HG03139 (cell line): ENCODE data around the gene SRGAP1.
"Not testable (repeated sequence)": the region's sequence is repeated elsewhere in the genome, so short reads cannot be mapped to it uniquely, and the experiment has no call there.

ENCODE experiments used
- ATAC-seq: cut with Tn5 transposase; IDR thresholded peaks from one replicate; pipeline ENCODE4 v1.9.1; 2021; ENCODE audit not compliant: unreplicated experiment

The SRGAP1 gene

DNA sequence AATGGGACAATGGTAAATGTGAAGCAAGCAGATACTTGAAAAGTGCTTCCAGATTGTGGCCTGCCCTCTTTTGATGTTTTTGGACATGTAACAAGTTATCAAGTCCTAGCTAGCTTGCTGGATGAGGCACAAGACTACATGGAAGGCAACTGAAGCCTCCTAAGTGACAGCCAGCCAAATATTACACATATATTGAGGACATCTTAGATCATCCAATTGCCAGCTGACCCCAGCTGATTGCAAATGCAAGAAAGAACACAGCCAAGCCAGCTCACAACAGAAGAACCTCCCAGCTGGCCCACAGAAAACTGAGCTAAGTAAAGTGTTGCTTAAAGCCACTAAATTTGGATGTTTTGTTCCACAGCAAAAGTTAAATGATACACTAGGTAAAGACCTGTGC lies 156.9 kb downstream of the SRGAP1 start:
- ATAC-seq, result no peak

DNA sequence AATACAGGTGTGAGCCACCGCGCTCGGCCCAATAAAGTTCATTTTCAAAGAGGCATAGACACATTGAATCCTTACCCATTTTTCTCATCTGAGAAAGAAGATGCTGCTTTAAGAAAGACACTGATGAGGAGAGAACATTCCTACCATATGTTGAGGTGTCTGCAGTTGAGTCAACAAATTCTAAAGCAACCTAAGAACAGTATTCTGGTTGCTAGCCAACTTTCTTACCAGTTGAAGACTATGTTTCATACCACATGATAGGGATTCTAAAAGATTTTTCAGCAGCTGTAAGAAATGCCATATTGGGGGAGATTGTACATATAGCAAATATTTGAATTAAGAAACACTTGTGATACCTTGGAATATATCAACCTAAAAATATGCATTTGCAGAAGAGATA lies 160.1 kb downstream of the SRGAP1 start:
- ATAC-seq, result no peak

DNA sequence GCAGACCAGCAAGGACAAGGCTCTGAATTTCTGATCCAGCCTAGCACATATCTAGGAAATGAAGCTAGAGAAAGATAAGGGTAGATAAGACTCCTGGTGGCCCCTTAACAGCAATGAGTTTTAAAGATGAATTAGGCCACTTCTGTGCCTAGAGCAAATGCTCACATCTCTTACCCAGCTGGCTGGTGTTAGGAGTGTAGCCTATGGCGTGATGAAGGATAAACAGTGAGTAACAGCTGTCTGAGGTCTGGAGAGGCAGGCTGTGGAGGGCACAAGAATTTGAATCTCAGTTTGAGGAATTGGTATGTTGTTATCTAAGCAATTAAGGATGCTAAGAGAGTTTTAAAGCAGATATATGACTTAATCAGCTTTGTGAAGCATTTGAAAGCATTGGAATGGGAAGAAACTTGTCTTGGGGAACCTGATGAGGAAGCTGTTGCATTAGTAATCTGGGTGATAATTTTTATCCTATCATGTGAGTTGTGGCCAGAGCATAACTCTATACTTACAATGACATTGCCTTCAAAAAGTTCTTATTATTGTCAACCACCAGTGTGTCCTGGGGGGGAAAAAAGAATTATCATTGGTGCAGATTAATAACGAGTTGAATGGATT lies 161.8 kb downstream of the SRGAP1 start:
- no peak for ATAC-seq

DNA sequence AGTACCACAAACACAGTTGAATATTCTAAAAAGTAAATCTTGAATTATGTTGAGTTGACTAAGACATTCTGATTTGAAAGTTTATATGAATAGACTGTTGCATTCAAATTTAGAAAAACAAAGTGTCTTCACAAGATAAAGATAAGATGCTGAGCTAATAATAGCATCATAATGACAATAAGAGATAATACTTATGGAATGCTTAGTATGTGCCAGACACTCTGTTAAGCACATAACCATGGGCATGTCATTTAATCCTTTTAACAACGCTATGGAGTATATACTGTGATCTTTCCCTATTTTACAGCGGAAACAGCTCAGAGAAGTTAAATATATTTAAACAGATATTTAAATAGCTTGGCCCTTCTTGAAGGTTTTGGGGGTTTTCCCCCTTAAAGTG lies 163.4 kb downstream of the SRGAP1 start:
- no peak for ATAC-seq

DNA sequence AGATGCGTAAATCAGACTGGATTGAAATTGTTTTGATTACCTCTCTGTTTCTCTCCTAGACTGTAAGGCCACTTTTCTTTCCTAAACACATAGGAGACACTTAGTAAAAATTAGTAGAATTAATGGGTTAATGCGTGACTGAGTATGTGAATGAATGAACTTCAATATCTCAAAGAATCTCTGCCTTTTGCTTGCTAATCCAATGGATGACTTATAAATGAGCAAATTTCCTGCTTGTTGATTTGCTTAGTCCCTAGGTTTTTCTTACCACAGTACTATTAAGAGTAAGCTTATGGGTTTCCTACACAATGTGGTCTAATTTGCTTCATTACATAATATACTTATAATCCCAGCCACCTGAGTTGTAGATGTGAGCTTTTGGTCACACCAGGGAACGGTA lies 164.1 kb downstream of the SRGAP1 start:
- ATAC-seq, result no peak

DNA sequence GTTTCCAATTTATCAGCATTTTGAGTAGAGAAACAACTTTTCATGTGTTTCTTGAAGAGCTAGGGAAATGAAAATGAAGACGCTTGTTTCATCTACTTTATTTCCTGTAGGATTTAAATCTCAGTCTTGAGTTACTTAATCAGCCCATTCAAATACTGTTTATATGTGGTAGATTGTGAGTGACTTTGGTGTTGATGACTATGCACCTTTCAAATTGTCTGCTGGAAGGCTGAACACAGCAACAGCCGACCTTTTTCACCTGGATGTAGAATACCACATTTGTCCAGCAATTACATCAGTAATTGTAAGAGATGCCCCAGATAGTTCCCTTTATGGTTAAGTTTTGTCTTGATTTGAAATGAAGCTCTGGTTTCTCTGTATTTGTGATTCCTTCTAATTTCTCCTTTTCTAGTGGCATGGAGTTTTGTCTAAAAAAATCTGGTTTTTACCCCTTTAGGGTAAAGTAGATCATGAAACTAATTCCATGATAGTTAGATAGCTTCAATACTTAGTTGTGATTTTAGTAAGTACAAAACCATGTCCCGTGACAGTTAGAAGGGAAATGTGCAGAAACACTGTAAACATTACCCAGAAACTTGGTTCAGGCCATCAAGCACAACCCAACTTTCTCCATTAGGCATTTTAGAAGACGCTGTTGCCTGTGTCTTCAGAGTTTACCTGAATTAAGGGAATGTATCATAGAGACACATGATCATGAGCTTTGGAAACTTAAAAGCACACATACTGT lies 165.0 kb downstream of the SRGAP1 start:
- ATAC-seq, result peak; percentile 48

DNA sequence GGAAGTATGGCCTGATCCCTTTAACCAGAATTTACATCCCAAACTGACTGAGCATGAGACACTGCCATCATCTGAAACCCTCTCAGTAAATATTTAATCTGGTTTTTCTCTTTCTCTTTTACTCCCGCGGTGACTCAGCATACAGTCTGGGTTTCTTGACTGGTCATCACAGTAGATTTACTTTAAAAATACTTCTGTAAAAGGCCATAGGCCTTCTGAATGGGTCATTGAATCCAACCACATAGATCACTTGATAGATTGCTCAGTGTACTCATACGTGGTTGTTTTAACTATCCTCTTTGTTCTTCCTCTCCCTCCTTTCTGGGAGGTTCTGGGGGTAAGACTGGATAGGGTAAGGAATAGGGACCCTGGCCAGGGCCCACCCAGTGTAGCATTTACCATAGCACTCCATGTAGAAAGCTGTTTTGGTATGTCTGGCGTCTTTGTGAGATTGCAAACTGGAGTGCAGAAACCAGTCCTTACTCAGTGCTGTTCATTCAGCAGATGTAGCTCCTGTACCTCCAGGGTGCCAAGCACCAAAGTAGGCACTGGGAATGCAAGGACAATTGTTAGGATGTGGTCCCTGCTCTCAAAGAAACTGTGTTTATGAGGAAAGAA lies 165.7 kb downstream of the SRGAP1 start:
- peak; percentile 78 for ATAC-seq

DNA sequence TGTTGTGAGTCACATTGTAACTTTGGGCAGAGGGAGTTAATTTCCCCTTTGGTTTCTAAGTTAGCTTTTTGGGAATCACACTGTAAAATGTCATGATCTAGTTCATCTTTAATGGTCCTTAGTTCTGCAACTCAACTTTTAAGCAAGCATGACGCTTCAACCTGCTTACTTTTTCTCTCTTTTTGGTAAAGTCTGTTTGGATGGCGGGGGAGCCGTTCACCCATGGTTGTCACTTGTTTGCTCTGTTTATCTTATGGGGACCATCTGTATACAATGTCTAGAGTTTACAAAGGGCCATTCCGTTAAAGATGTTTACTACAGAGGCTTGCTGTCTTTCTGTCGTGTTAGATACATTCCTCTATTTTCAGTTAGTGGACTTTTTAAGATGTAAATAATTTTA lies 172.0 kb downstream of the SRGAP1 start:
- ATAC-seq, result no peak

DNA sequence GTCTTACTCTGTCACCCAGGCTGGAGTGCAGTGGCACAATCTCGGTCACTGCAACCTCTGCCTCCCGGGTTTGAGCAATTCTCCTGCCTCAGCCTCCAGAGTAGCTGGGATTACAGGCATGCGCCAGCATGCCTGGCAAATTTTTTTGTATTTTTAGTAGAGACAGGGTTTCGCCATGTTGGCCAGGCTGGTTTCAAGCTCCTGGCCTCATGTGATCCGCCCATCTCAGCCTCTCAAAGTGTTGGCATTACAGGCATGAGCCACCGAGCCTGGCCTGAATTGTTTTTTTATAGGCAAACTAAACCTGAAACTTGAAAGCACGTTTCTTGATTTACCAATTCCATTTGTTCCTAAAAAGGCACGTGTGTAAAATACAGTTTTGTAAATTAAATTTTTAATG lies 173.6 kb downstream of the SRGAP1 start:
- ATAC-seq, result not testable (repeated sequence)

DNA sequence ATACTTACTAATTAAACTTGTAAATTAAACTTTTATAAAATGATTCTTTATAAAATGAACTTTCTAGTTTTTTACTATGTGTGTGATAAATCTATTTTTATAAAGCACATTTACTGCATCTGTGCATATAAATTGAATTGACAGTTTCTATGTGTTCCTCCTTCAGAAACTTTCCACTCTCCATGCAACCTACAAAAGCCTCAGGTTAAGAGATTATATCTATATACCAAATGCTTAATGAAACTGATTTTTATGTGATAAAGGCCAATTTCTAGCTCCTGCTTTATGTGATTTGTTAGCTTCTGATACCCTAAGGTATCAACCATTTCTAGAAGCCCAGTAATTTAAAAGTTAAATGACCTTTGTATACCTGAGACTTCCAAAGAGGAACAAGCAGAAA lies 174.0 kb downstream of the SRGAP1 start:
- no peak for ATAC-seq

DNA sequence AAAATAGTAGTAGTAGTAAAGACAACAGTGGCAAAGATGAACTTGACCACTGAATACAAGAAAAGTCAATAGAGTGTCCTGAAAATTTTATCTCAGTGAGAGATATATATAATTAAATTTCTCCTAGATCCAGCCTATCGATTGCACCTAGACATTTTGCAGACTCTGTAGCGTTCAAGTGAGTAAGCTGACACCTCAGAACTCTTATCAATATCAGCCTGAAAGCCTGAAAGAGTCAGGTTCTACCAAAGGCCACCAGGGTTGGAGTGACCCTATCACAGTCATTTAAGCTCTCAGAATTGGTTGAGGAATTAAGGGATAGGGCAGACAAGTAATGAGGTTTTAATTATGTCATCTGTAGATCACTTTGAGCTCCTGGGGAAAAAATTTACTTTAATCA lies 174.6 kb downstream of the SRGAP1 start:
- ATAC-seq, result no peak

DNA sequence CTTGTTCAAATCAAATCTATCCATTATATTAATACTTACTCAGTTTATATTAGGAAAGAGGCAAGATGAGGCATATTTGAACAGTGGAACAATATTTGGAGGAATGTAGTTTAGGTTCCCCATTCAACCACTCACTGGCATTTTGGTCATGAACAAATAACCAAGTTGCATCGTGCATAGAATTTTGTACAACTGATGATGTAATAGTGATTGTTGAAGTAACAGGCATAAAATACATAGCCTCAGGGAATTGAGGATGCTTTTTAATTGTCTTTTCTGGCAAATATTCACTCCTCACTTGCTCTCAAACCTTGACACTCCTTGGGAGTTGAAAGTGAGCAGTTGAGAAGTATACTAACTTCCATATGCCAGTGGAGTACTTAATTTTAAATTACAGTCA lies 175.2 kb downstream of the SRGAP1 start:
- no peak for ATAC-seq

DNA sequence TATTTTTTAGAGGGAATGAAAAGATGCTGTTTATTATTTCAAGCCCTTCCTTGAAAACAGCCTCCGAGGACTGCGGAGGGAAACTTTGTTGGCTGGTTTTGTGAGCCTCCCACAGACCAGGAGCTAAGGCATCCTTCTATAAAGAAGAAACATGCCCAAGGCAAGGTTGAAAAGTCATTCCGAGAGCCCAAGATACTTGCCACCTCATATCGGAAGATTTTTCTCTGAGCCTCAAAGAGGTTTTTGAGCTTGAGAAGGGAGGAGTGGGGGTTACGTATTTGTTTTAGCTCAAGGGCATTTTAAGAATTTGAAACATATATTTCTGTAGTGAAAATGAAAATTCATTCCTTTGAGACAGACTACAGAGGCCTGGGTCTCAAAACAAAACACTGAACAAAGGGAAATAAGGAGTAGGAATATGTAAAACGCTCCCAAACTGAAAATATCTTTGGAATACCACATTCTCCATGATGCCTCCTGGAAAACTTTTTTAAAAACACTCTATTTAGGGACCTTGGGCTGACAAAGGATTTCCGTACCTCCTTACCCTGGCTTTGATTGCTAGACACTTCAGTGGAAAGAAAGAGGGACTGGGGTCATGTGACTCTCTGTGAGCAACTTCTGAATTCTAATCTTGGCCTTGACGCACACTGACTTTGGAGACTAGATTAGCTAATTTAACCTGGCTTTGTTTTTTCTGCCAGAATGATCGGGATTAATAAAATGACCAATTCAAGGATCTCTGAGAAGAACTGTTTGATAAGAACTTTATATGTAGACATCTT lies 180.9 kb downstream of the SRGAP1 start:
- ATAC-seq, result no peak

DNA sequence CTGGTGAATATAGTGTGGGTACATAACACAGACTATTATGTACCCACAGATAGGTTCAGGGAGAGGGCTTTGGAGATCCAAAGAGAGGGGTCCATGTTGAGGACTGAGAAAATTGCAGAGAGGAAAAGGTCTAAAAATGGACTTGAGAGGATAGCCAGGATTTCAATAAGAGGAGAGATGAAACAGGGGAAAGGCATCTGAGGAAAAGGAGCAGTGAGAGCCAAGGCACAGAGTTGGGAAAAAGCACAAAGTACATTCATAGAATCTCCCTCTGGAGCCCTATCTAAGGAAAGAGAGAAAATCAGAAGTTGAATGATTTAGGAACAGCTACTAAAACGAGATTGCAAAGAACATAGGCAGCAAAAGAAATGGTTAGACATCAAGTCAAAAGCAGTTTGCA lies 182.8 kb downstream of the SRGAP1 start:
- no peak for ATAC-seq

DNA sequence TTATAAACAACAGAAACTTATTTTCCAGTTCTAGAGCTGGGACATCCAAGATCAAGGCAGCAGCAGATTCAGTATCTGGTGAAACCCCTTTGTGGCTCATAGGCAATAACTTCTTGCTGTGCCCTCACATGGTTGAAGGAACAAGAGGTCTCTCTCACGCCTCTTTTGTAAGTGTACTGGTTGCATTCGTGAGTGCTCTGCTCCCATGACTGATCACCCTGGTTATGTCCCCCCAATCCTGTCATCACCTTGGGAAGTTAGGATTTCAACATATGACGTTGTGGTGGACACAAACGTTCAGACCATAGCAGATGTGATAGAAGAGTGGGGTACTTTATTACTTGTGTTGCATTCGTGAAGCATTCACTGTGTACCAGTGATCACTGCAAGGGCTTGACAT lies 184.0 kb downstream of the SRGAP1 start:
- no peak for ATAC-seq

DNA sequence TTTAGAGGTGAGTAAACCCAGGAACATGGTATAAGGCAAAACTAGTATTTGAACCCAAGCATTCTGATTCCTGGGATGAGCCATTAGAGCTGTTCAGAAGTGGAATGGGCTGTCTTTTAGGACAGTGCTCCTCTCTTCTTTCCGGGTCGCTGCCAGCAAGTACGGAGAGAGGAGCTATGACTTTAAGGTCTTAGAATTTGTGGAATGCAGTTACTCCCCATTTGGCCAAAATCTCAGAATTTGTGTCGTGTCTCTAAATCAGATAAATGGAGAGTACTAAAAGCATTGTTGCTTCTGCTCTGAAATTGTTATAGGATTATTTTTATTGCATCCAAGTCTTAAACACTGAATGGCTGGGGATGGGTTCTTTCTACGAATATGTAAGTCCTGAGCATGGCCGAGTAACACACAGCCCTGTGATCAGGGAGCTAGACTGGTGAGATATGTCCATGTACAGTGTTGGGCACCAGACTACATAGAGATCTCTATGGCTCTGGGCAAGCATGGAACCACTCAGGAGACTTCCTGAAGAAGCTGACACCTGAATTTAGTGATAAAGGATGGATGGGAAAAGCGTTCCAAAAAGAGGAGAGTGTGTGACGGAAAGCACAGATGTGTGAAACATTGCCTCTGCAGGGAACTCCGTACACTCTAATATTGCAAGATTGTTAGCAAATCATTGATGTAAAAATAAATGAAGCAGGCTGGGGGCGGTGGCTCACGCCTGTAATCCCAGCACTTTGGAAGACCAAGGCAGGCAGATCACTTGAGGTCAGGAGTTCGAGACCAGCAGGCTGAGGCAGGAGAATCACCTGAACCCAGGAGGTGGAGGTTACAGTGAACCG lies 184.7 kb downstream of the SRGAP1 start:
- ATAC-seq, result no peak

DNA sequence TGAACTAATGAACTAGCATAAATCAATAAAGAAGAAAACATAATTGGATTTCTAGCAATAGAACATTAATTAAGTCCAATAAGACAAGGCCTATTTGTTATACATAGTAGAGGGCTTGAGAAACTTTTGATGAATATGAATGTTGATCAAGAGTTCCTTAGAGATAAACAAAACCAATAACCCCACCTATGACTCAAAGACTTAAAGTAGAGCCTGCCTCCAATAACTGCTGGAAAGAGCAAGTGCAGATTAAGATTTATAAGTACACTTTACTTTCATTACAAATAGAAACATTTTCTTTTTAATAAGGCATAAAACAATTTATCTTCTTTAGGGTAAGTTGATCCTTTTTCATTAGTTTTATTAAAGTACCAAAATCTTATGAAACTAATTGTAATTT lies 185.7 kb downstream of the SRGAP1 start:
- ATAC-seq, result no peak

DNA sequence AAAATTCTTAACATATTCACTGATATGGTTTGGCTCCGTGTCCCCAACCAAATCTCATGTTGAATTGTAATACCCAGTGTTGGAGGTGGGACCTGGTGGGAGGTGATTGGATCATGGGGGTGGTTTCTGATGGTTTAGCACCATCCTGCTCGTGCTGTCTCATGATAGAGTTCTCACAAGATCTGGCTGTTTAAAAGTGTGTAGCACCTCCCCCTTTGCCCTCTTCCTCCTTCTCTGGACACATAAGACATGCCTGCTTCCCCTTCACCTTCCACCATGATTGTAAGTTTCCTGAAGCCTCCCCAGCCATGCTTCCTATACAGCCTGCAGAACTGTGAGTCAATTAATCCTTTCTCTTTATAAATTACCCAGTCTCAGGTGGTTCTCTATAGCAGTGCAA lies 189.6 kb downstream of the SRGAP1 start:
- ATAC-seq, result not testable (repeated sequence)

DNA sequence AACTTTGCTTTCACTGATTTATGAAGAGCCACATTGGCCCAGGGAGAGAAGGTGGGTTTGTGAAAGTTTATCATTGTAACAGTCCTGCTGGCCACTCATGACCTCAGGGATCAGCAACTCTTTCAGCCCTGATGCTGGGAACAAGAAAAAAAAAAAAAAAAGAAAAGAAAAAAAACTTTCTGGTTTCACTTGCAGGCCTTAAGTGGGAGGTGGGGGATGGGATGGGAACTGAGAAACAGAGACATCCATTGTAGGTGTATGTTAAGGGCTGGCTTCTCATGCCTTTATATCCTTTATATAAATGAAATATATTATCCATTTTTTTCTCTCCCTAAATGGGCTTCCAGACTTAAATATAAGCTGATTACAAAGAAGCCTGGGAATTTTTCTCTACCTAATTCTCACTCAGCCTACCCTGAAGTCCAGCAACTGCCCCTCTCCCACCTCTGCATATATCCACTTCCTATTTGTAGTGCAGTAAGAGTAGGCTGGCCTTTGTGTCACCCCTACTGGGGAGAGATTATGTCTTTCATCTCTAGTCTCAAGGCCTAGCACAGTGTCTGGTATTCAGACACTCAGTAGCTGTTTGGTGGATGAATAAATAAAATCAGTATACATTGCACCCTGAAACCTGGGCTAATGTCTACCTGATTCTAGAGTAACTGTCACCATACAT lies 190.5 kb downstream of the SRGAP1 start:
- no peak for ATAC-seq

DNA sequence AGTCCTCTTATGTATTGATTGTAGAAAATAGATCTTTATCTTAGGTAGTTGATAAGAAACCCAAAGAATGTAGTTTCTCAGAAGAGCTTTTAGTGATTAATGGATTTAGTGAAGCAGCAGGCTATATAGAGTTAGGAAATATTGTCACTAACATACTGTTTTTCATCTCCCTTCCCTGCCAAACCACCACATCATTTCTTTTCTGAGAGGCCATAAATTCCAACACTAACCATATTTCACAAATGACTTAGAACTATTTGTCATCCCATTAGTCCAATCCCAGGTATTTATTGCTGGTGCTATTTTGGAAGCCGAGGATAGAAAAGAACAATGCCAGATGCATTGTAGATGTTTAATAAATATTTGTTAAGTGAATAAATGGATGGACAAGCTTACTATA lies 191.9 kb downstream of the SRGAP1 start:
- no peak for ATAC-seq
